GM23248 (cell line): ENCODE results near the gene GCNT4.

ENCODE experiments used
- EZH2 ChIP-seq: fragments of 200-600 bp; sonication (generic); IDR thresholded peaks from 2 replicates; pipeline ENCODE4 v1.6.1; 2018; ENCODE audit warnings: antibody characterized with exemption, mild to moderate bottlenecking; ENCODE audit not compliant: insufficient read depth, poor library complexity, severe bottlenecking
- EZH2phosphoT487 ChIP-seq: fragments of 200-600 bp; sonication (generic); IDR thresholded peaks from 2 replicates; pipeline ENCODE4 v1.6.1; 2018; ENCODE audit warnings: antibody characterized with exemption, moderate library complexity, mild to moderate bottlenecking, low read depth; ENCODE audit not compliant: insufficient read depth

GRCh38 chr5:75009556-75010345, 42.6 kb downstream of the GCNT4 start:
- TF ChIP-seq EZH2 (no peak), EZH2phosphoT487 (no peak)
